Measurements from ENCODE around the gene LIPN. TPM values are rescaled to one million over a fixed set of nuclear protein-coding genes. Genes with fewer than 3 reads are reported as not detected.
A peak's percentile ranks its signal among the peaks of the same experiment; 100 is the strongest.

The LIPN gene
- total and polyA plus RNA-seq, 2 experiments from 2014 or later: not detected

DNA sequence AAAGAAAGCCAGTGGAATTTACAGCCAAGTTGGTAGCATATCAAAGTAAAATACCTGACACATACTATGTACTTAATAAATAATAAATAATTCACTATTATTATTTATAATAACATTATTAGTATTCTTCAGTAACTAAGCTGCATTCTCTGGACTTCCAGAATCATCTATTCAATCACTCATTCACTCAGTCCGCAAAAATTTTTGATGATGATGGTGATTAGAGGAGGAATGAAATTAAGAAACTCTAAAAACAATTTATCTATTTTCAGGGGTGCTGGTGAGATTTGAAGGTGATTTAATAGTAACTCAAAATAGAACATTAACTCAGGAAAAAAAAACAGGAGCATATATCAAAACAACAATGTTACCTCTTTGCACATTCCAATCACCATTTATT, 3.2 kb upstream of the LIPN start:
- H3K4me3 Mint-ChIP-seq: 0 out of 3 replicates have a peak overlapping the region, but pooled peaks have one; percentile 3

More for the DNA sequence above, 3.2 kb upstream of the LIPN start:
- no peaks in the 10 kb centered on the region for H4K20me1 ChIP-seq (replicated peaks; ENCODE audit: insufficient read depth)
- H3K27ac ChIP-seq (ENCODE audit: low read depth): no peak overlapping the region
- no peaks in the 10 kb centered on the region for H3K27me3 ChIP-seq (ENCODE audit: insufficient read depth)
- no peak overlapping the region for H3K4me3 ChIP-seq
- DNase-seq (ENCODE audit: low spot score) (no peak), ATAC-seq (no peak)
- Mint-ChIP-seq H3K9me3 (no peaks in the 10 kb centered on the region; the same call in 2 of the 3 replicates), H3K27ac (peak overlapping the region; percentile 50; the same call in 1 of the 2 replicates), H3K36me3 (ENCODE audit: low read depth) (no peaks in the 10 kb centered on the region), H3K27me3 (ENCODE audit: insufficient read depth, low read depth, poor library complexity) (no peaks in the 10 kb centered on the region), H3K4me1 (peaks cover 12% of the 10 kb centered on the region)
- H3K79me2 ChIP-seq (replicated peaks; ENCODE audit: insufficient read depth): no peaks in the 10 kb centered on the region
- TF ChIP-seq EZH2phosphoT487 (IDR thresholded peaks at IDR 0.05; ENCODE audit: unreplicated experiment) (no peak), STAT1 (IDR thresholded peaks at IDR 0.05; ENCODE audit: unreplicated experiment) (no peak), CREB1 (CRISPR knock-in tag; IDR thresholded peaks at IDR 0.05; ENCODE audit: low read depth) (no peak), ZNF114 (CRISPR knock-in tag; IDR thresholded peaks at IDR 0.05) (no peak), NANOG (IDR thresholded peaks at IDR 0.05; ENCODE audit: borderline replicate concordance) (no peak), JUNB (IDR thresholded peaks at IDR 0.05; ENCODE audit: unreplicated experiment) (no peak), EZH2 (IDR thresholded peaks at IDR 0.05; ENCODE audit: low read depth, unreplicated experiment) (no peak), POLR2AphosphoS5 (IDR thresholded peaks at IDR 0.05; ENCODE audit: low read depth) (no peak), ZNF331 (CRISPR knock-in tag; IDR thresholded peaks at IDR 0.05; ENCODE audit: low read depth) (no peak)
- TF ChIP-seq, protein P1, sequence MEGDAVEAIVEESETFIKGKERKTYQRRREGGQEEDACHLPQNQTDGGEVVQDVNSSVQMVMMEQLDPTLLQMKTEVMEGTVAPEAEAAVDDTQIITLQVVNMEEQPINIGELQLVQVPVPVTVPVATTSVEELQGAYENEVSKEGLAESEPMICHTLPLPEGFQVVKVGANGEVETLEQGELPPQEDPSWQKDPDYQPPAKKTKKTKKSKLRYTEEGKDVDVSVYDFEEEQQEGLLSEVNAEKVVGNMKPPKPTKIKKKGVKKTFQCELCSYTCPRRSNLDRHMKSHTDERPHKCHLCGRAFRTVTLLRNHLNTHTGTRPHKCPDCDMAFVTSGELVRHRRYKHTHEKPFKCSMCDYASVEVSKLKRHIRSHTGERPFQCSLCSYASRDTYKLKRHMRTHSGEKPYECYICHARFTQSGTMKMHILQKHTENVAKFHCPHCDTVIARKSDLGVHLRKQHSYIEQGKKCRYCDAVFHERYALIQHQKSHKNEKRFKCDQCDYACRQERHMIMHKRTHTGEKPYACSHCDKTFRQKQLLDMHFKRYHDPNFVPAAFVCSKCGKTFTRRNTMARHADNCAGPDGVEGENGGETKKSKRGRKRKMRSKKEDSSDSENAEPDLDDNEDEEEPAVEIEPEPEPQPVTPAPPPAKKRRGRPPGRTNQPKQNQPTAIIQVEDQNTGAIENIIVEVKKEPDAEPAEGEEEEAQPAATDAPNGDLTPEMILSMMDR (conservative IDR thresholded peaks at IDR 0.05; ENCODE audit: low read depth in 2 of 2): no peak
- TF ChIP-seq, protein P2, sequence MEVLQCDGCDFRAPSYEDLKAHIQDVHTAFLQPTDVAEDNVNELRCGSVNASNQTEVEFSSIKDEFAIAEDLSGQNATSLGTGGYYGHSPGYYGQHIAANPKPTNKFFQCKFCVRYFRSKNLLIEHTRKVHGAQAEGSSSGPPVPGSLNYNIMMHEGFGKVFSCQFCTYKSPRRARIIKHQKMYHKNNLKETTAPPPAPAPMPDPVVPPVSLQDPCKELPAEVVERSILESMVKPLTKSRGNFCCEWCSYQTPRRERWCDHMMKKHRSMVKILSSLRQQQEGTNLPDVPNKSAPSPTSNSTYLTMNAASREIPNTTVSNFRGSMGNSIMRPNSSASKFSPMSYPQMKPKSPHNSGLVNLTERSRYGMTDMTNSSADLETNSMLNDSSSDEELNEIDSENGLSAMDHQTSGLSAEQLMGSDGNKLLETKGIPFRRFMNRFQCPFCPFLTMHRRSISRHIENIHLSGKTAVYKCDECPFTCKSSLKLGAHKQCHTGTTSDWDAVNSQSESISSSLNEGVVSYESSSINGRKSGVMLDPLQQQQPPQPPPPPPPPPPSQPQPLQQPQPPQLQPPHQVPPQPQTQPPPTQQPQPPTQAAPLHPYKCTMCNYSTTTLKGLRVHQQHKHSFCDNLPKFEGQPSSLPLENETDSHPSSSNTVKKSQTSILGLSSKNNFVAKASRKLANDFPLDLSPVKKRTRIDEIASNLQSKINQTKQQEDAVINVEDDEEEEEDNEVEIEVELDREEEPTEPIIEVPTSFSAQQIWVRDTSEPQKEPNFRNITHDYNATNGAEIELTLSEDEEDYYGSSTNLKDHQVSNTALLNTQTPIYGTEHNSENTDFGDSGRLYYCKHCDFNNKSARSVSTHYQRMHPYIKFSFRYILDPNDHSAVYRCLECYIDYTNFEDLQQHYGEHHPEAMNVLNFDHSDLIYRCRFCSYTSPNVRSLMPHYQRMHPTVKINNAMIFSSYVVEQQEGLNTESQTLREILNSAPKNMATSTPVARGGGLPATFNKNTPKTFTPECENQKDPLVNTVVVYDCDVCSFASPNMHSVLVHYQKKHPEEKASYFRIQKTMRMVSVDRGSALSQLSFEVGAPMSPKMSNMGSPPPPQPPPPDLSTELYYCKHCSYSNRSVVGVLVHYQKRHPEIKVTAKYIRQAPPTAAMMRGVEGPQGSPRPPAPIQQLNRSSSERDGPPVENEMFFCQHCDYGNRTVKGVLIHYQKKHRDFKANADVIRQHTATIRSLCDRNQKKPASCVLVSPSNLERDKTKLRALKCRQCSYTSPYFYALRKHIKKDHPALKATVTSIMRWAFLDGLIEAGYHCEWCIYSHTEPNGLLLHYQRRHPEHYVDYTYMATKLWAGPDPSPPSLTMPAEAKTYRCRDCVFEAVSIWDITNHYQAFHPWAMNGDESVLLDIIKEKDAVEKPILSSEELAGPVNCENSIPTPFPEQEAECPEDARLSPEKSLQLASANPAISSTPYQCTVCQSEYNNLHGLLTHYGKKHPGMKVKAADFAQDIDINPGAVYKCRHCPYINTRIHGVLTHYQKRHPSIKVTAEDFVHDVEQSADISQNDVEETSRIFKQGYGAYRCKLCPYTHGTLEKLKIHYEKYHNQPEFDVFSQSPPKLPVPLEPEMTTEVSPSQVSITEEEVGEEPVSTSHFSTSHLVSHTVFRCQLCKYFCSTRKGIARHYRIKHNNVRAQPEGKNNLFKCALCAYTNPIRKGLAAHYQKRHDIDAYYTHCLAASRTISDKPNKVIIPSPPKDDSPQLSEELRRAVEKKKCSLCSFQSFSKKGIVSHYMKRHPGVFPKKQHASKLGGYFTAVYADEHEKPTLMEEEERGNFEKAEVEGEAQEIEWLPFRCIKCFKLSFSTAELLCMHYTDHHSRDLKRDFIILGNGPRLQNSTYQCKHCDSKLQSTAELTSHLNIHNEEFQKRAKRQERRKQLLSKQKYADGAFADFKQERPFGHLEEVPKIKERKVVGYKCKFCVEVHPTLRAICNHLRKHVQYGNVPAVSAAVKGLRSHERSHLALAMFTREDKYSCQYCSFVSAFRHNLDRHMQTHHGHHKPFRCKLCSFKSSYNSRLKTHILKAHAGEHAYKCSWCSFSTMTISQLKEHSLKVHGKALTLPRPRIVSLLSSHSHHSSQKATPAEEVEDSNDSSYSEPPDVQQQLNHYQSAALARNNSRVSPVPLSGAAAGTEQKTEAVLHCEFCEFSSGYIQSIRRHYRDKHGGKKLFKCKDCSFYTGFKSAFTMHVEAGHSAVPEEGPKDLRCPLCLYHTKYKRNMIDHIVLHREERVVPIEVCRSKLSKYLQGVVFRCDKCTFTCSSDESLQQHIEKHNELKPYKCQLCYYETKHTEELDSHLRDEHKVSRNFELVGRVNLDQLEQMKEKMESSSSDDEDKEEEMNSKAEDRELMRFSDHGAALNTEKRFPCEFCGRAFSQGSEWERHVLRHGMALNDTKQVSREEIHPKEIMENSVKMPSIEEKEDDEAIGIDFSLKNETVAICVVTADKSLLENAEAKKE (CRISPR knock-in tag; IDR thresholded peaks at IDR 0.05): no peak
- TF ChIP-seq, protein P3, sequence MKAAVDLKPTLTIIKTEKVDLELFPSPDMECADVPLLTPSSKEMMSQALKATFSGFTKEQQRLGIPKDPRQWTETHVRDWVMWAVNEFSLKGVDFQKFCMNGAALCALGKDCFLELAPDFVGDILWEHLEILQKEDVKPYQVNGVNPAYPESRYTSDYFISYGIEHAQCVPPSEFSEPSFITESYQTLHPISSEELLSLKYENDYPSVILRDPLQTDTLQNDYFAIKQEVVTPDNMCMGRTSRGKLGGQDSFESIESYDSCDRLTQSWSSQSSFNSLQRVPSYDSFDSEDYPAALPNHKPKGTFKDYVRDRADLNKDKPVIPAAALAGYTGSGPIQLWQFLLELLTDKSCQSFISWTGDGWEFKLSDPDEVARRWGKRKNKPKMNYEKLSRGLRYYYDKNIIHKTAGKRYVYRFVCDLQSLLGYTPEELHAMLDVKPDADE (IDR thresholded peaks at IDR 0.05): no peak
- no peaks in the 10 kb centered on the region for H3K9me2 ChIP-seq (ENCODE audit: insufficient read depth)
- H3K4me1 ChIP-seq (ENCODE audit: insufficient read depth): peaks cover 10% of the 10 kb centered on the region
- H2AFZ ChIP-seq: no peak overlapping the region
- no peaks in the 10 kb centered on the region for H3F3A ChIP-seq (replicated peaks; ENCODE audit: low read depth)
- peak overlapping the region; percentile 50; the same call in 1 of the 2 replicates for H3K4me2 ChIP-seq
- no peaks in the 10 kb centered on the region for H3K36me3 ChIP-seq (ENCODE audit: insufficient read depth)

All from GM23338 (cell line).